B cell (primary cell): Measurements from ENCODE around the gene SCO2. TPM values are rescaled to one million over a fixed set of nuclear protein-coding genes. Genes with fewer than 3 reads are reported as not detected.

Source experiments
- ATAC-seq: fragments of 200-7000 bp; cut with Tn5 transposase; one replicate; pipeline ENCODE4 v1.10.0; 2021; ENCODE audit warnings: low read depth, mild to moderate bottlenecking, moderate number of reproducible peaks, moderate library complexity
- CTCF ChIA-PET: fragments of 350-600 bp; sonication (Branson Sonifier 250); formaldehyde crosslinking; loops from one replicate; lab custom pipeline; 2021; ENCODE audit warnings: antibody characterized with exemption, inconsistent platforms; lab: Charles Lee
- POLR2A ChIA-PET: fragments of 350-600 bp; sonication (Branson Sonifier 250); formaldehyde crosslinking; loops from one replicate; lab custom pipeline; 2021; ENCODE audit warnings: antibody characterized with exemption; lab: Charles Lee
- DNase-seq: peaks from one replicate; pipeline ENCODE4 v3.0.0; 2013
- H2AFZ ChIP-seq: 2 replicates; pipeline ENCODE4 v1.6.1; 2012; ENCODE audit warnings: mild to moderate bottlenecking, low read depth, low read length; ENCODE audit not compliant: insufficient read depth, poor library complexity, severe bottlenecking
- H3K27ac ChIP-seq, 2 donors: 1 replicate in 1 of 2; 2 replicates in 1 of 2; pipeline ENCODE4 v1.5.1; 2012 to 2013; ENCODE audit warnings: low read length in 2 of 2, mild to moderate bottlenecking in 2 of 2, moderate library complexity in 1 of 2
- H3K27me3 ChIP-seq, 4 experiments: fragments of 200-600 bp in 1 of 4; sonication (generic) in 1 of 4; replicated peaks in 1 of 4; 1 replicate in 2 of 4; 2 replicates in 2 of 4; pipeline versions ENCODE4 v1.6.1 to v1.7.0; 2013 to 2016; ENCODE audit warnings: low read length in 3 of 4, mild to moderate bottlenecking in 2 of 4, mixed read lengths in 1 of 4, moderate library complexity in 1 of 4; ENCODE audit not compliant: insufficient read depth in 4 of 4, control insufficient read depth in 3 of 4; ENCODE audit errors: control extremely low read depth in 1 of 4
- H3K36me3 ChIP-seq, 2 experiments: replicated peaks in 1 of 2; 1 replicate in 1 of 2; 2 replicates in 1 of 2; pipeline versions ENCODE4 v1.6.1 to v1.7.1; 2013; ENCODE audit warnings: low read length in 1 of 2; ENCODE audit not compliant: insufficient read depth in 2 of 2, control insufficient read depth in 1 of 2; ENCODE audit errors: control extremely low read depth in 1 of 2, extremely low read depth in 1 of 2
- H3K4me1 ChIP-seq, 2 donors: fragments of 200-600 bp in 1 of 2; sonication (generic) in 1 of 2; 1 replicate in 1 of 2; 2 replicates in 1 of 2; pipeline versions ENCODE4 v1.5.1 to v1.6.1; 2013 to 2017; ENCODE audit warnings: low read length in 2 of 2; ENCODE audit not compliant: control insufficient read depth in 2 of 2, insufficient read depth in 2 of 2
- H3K4me2 ChIP-seq: replicated peaks from 2 replicates; pipeline ENCODE3; 2012; ENCODE audit warnings: mild to moderate bottlenecking, low read depth, low read length; ENCODE audit not compliant: poor library complexity, severe bottlenecking
- H3K4me3 ChIP-seq, 5 experiments: fragments of 200-600 bp in 1 of 5; sonication (generic) in 1 of 5; 1 replicate in 3 of 5; 2 replicates in 2 of 5; pipeline versions ENCODE4 v1.5.1 to v1.7.0; 2011 to 2016; ENCODE audit warnings: low read length in 4 of 5, mild to moderate bottlenecking in 4 of 5, low read depth in 2 of 5, control low read depth in 1 of 5, moderate library complexity in 1 of 5; ENCODE audit not compliant: insufficient read depth in 1 of 5; ENCODE audit errors: control extremely low read depth in 1 of 5, extremely low read depth in 1 of 5
- H3K79me2 ChIP-seq: fragments of 200-600 bp; sonication (generic); one replicate; pipeline ENCODE4 v1.6.0; 2016; ENCODE audit warnings: low read length; ENCODE audit not compliant: control insufficient read depth, insufficient read depth
- H3K9ac ChIP-seq: fragments of 200-600 bp; sonication (generic); 2 replicates; pipeline ENCODE4 v1.6.1; 2017; ENCODE audit warnings: mild to moderate bottlenecking, low read length, moderate library complexity
- H3K9me3 ChIP-seq, 3 donors: one replicate each; pipeline versions ENCODE4 v1.6.1 to v1.7.1; 2013; ENCODE audit warnings: low read length in 2 of 3; ENCODE audit not compliant: control insufficient read depth in 2 of 3, insufficient read depth in 1 of 3; ENCODE audit errors: control extremely low read depth in 1 of 3
- H4K20me1 ChIP-seq: 2 replicates; pipeline ENCODE4 v1.6.0; 2012; ENCODE audit warnings: mild to moderate bottlenecking, low read length; ENCODE audit not compliant: insufficient read depth, control insufficient read depth, poor library complexity, severe bottlenecking
- H3K27ac Mint-ChIP-seq: one replicate; pipeline ENCODE4 v1.8.0; 2021; ENCODE audit warnings: mixed read lengths
- H3K27me3 Mint-ChIP-seq: one replicate; pipeline ENCODE4 v1.8.0; 2021; ENCODE audit warnings: mixed read lengths
- H3K4me1 Mint-ChIP-seq: one replicate; pipeline ENCODE4 v1.8.0; 2021; ENCODE audit warnings: mixed read lengths
- H3K4me3 Mint-ChIP-seq: one replicate; pipeline ENCODE4 v1.8.0; 2021; ENCODE audit warnings: mixed read lengths
- H3K9me3 Mint-ChIP-seq: one replicate; pipeline ENCODE4 v1.8.0; 2022; ENCODE audit warnings: mixed read lengths; ENCODE audit not compliant: insufficient read depth
- CTCF ChIP-seq: fragments of 200-600 bp; IDR thresholded peaks from one replicate; pipeline ENCODE4 v1.8.0; 2022; ENCODE audit warnings: antibody characterized with exemption, mild to moderate bottlenecking
- EZH2 ChIP-seq: IDR thresholded peaks from 2 replicates; pipeline ENCODE4 v1.6.1; 2012; ENCODE audit warnings: borderline replicate concordance, low read depth, mild to moderate bottlenecking, moderate library complexity, low read length; ENCODE audit not compliant: insufficient read depth, poor library complexity, severe bottlenecking
- WGBS: methylation state at CpG from one replicate; pipeline ENCODE4 v1.1.5; 2013; ENCODE audit warnings: missing lambda C conversion rate; ENCODE audit not compliant: insufficient coverage; 5-methylcytosine and 5-hydroxymethylcytosine counted together
- intact Hi-C: fragments of 100-400 bp; cut with micrococcal nuclease; formaldehyde crosslinking; loops from one replicate; pipeline ENCODE4 v1.10.0; 2022
- polyA plus RNA-seq: library from polyadenylated mRNA; depleted of rRNA; stranded (reverse); fragments of >200 nt; gene quantifications from 2 replicates; pipeline ENCODE4 v1.2.3, GENCODE V29; 2012
- total RNA-seq, 2 donors: library from RNA; stranded (reverse); fragments of 120-200 nt in 1 of 2; gene quantifications; 1 replicate in 1 of 2; 2 replicates in 1 of 2; pipeline versions ENCODE4 v1.2.3 to v1.2.4, GENCODE V29; 2013 to 2022

SCO2 gene
- total and polyA plus RNA-seq, 2 donors (not counting 1 experiment from before 2014, with no cell fraction given) = 1.1 to 14.2 TPM

GRCh38 chr22:50508897-50509296 is 16.5 kb downstream of the SCO2 start:
- Histone ChIP-seq H2AFZ (peak overlapping the region; percentile 81), H3K36me3 (peaks cover 0 to 23% of the 10 kb centered on the region in 2 experiments), H4K20me1 (peaks cover 48% of the 10 kb centered on the region), H3K4me1 (peaks cover 19 to 29% of the 10 kb centered on the region in 2 donors), H3K27ac (peak overlapping the region; percentile 88 to 92), H3K9me3 (no peaks in the 10 kb centered on the region), H3K27me3 (no peaks in the 10 kb centered on the region), H3K4me3 (peak overlapping the region; percentile 65 to 88 (median 78)), H3K4me2 (peak overlapping the region; percentile 92), H3K9ac (peak overlapping the region; percentile 86), H3K79me2 (peaks cover 68% of the 10 kb centered on the region)
- ATAC-seq (no peak), DNase-seq (no peak)
- no peak for TF ChIP-seq CTCF
- TF ChIP-seq EZH2 = no peak
- WGBS = 11% methylated on average over 1 of the region's 3 CpGs
- H3K27me3 Mint-ChIP-seq = no peaks in the 10 kb centered on the region
- intact Hi-C loops = loop anchor here (1.0 to 5.0 kb wide), 6 partner anchors 16 to 167 kb away; partner anchors contain the start of genes CHKB, KLHDC7B, PPP6R2 and SCO2
- H3K4me3 Mint-ChIP-seq = peak overlapping the region; percentile 90
- CTCF ChIA-PET = interaction anchor here (0.7 to 5.8 kb wide), 7 partner anchors 10 to 547 kb away, joined by 3 to 71 read pairs (median 3); partner anchors contain the start of genes RABL2B and SCO2
- peak overlapping the region; percentile 98 for H3K27ac Mint-ChIP-seq
- POLR2A ChIA-PET = interaction anchor here (0.6 to 1.9 kb wide), 6 partner anchors 16 to 91 kb away, joined by 3 to 35 read pairs (median 8); partner anchors contain the start of genes CHKB, SCO2 and TYMP
- H3K9me3 Mint-ChIP-seq = no peaks in the 10 kb centered on the region
- H3K4me1 Mint-ChIP-seq = peaks cover 28% of the 10 kb centered on the region
